ENCODE data around the gene FBRSL1.
"Not testable (repeated sequence)": the region's sequence is repeated elsewhere in the genome, so short reads cannot be mapped to it uniquely, and the experiment has no call there.

The FBRSL1 gene

DNA sequence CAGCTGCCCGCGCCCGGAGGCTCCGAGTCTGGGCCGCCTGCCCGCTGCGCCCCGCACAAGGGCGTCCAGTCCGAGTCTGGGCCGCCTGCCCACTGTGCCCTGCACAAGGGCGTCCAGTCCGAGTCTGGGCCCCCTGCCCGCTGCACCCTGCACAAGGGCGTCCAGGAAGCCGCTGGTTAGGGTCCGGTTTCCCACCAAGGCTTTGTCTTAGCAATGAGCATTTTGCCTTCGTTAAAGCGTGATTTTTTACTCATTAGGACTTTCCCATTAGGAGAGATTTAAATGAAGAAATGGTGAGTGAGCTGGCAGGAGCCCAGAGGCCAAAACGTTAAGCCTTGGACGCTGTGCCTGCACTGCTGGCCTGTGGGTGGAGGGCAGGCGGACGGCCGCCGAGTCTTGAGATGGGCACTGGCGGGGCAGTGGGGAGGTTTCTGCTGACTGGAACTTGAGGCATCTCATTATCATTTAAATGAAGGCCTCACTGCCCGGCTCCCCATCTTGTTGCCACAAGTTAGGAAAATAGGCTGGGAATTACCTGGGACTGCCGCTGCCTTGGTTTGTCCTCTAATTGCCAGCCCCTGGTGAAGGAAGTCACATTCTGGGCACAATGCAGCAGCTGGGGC, 36.0 kb downstream of the FBRSL1 start:
- DNase-seq (ENCODE audit: low read depth), result no peak

DNA sequence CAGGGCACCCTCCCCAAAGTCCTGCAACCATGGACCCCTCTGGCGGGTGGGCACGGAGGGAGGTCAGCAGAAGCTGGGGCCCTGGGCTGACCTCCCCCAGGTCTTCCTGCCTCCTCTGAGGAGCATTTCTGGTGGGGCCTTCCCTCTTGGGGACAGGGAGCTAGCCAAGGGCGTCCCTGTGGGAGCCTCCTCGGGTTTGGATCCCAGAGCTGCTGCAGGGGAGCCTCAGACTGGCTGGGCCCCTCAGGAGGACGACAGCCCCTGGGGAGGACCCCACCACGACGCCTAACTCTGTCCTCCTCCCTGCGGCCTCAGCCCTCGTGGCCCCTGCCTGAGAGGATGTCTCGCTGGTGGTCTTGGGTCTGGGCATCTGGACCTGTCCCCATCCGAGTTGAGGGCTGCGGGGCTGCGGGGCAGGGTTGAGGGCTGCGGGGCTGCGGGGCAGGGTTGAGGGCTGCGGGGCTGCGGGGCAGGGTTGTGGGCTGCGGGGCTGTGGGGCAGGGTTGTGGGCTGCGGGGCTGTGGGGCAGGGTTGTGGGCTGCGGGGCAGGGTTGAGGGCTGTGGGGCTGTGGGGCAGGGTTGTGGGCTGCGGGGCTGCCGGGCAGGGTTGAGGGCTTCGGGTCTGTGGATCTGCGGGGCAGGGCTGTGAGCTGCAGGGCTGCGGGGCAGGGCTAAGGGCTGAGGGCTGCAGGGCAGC, 37.4 kb downstream of the FBRSL1 start:
- DNase-seq (ENCODE audit: low read depth), result no peak

DNA sequence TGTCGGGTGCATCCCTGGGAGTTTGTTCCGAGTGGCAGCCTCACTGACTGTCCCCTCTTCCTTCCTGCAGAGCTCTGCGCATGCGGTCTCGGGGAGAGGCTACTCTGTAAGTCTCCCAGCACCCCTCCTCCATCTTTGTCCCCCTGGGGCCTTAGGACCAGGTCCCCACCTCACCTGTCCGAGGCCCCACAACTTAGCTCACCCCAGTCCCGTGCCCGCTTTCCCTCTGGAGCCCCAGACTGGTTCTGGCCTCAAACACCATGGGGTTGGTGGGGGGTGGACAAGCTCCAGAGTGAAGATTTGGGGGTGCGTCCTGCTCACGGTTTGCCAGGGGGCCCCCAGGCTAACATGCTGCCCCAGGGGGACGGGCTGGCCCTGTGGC, 37.9 kb downstream of the FBRSL1 start:
- no peak for DNase-seq (ENCODE audit: low read depth)

DNA sequence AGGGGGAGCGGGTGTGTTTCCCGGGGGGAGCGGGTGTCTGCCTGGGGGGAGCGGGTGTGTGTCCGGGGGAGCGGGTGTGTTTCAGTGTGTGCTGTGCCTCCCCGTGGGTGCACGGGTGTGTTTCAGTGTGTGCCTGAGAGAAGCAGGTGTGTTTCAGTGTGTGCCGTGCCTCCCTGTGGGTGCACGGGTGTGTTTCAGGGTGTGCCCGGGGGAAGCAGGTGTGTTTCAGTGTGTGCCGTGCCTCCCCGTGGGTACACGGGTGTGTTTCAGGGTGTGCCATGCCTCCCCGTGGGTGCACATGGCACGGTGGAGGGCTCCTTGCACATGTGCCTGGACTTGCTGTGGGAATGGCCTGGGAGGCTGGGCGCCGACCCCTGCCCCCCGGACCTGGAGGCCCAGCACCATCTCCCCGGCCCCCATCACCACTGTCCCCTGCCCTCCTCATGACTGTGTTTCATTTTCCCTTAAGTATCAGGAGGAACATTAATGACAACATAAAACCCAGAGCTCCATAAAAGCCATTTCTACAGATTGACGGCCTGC, 38.7 kb downstream of the FBRSL1 start:
- DNase-seq (ENCODE audit: low read depth), result no peak

DNA sequence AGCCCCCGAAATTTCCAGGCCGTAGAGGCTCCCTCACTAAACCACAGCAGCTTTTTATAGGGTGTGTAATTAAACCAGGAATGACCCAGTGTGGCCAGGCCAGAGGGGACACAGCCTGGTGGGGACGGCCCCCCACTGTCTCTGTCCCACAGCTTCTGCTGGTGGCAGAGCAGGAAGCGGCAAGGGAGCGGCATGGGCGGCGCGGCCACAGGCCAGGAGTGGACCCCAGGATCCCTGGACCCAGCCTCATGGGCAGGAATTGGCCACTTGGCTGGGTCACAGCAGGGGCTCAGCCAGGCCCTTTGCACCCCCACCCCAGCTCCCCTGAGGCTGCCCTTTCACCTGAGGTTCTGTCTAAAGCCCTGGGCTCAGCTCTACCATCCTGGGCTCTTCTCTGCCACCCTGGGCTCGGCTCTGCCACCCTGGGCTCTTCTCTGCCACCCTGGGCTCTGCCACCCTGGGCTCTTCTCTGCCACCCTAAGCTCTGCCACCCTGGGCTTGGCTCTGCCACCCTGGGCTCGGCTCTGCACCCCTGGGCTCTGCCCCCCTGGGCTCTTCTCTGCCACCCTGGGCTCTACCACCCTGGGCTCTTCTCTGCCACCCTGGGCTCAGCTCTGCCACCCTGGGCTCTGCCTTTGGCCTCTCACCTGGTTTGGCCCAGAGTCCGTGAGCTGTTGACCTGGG, 39.3 kb downstream of the FBRSL1 start:
- DNase-seq (ENCODE audit: low read depth), result no peak

DNA sequence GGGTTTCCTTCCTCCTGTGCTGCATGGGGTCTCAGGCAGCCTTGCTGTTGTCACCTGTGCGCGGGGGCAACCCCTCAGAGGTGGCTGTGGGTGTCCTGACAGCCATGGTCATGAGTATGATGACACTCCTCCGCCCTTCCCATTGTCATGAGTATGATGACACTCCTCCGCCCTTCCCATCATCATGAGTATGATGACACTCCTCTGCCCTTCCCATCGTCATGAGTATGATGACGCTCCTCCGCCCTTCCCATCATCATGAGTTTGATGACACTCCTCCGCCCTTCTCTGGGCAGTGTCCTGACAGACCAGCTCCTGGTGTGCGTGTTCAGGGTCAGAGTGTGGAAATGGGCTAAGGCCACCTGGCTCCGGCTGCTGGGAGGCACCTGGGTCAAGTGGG, 40.0 kb downstream of the FBRSL1 start:
- DNase-seq (ENCODE audit: low read depth), result no peak

DNA sequence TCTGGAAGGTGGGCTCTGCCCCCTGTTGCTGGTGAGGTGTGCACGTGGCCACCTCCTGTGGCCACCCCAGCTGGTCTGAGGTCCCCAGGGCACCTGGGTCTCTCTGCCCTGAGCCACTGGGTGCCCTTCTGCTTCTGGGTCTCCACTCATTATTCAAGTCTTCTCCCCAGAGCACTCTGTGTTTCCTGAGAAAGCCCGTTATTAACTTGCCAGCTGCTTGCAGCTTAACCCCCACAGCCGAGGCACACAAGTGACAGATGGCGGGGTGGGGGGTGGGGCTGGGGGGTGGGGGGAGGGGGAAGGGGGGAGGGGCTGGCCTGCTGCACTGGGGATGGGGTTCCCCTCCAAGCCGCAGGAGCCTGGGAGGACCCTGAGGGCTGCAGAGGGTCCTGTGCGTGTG, 40.5 kb downstream of the FBRSL1 start:
- no peak for DNase-seq (ENCODE audit: low read depth)

DNA sequence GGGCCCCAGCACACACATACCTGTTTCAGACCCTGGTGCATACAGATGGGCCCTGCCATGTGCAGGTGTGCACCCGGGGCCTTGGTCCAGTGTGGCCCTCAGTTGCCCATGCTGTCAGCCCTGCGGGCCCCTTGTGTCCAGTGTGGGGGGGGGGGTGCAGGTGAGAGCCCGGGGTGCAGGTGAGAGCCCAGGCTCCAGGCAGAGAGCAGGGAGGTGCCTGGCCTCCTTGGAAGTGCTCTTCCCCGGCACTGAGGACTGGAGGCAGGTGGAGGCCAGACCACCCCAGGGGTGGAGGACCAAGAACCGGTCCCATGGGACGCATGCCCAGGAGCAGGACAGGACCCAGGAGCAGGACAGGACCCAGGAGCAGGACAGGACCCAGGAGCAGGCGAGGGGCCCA, 40.9 kb downstream of the FBRSL1 start:
- no peak for DNase-seq (ENCODE audit: low read depth)

DNA sequence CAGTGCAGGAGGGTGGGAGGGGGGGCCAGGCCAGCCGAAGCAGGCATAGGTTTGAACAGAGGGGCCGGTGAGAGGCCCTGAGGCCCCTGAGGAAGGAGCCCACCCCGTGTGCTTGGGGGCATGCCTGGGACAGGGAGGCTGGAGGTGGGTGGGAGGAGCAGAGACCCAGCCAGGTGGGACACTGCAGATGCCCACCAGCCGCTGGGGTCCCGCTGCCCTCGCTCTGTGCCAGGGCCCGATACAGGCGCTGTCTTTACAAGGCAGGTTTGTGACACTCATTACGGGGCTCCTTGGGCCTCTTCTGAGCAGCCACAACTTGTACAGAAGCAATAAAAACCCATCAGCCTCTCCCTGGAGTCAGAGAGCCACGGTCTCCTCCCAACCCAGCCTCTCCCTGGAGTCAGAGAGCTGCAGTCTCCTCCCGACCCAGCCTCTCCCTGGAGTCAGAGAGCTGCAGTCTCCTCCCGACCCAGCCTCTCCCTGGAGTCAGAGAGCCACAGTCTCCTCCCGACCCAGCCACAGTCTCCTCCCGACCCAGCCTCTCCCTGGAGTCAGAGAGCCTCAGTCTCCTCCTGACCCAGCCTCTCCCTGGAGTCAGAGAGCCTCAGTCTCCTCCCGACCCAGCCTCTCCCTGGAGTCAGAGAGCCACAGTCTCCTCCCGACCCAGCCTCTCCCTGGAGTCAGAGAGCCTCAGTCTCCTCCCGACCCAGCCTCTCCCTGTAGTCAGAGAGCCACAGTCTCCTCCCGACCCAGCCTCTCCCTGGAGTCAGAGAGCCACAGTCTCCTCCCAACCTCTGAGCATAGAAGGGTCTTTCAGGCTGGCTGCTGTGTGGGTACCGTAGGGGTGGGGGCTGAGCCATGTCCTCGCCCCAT, 43.0 kb downstream of the FBRSL1 start:
- DNase-seq (ENCODE audit: low read depth), result not testable (repeated sequence)

DNA sequence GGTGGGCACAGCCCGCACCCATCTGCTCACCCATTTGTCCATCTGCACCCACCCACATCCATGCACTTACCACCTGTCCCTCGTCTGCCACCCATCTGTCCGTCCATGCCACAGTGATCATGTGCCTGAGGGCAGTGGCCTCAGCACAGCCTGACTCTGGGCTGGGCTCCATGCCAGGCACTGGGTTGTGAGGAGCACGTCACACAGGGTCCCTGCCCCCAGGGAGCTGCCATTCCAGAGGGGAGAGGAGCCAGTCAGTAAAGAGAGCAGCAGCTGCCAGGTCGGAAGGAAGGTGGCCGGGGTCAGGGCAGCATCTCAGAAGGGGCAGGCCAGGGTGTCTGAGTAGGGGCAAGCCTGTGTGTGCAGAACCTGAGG, 43.6 kb downstream of the FBRSL1 start:
- DNase-seq (ENCODE audit: low read depth), result no peak

DNA sequence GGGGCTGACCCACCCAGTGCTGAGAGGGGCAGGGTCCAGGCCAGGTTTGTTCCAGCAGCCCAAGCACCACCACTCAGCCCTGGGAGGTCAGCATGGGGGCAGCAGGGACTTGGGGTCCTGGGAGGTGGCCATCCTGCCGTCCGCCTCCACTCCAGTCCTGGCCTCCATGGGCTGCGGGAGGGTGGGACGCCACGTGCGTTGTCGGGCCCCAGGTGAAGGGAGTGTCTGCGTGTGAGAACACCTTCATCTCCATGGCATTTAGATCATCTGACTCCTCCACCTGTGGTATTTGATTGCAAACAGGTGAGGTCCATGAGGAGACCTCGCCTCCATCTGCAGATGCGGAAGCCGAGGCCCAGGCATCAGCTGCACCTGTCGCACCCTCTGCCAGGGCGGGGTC, 44.1 kb downstream of the FBRSL1 start:
- no peak for DNase-seq (ENCODE audit: low read depth)

DNA sequence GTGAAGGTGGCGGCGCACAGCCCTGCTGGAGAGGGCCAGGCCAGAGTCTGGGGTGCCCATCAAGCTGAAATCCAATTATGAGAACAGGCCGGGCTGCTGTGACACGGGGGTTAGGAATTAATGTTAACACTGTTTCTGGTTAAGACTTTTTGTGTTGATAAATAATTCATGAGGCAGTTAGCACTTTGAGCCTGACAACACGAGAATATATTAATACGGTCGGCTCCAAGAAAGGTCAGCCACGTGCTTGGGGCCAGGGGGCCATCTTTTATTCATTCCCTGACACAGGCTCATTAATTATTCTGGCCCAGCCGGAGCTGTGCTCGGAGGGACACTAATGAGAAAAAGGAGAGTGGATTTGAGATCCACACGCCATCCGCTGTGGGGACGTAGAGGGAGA, 45.1 kb downstream of the FBRSL1 start:
- DNase-seq (ENCODE audit: low read depth), result no peak

DNA sequence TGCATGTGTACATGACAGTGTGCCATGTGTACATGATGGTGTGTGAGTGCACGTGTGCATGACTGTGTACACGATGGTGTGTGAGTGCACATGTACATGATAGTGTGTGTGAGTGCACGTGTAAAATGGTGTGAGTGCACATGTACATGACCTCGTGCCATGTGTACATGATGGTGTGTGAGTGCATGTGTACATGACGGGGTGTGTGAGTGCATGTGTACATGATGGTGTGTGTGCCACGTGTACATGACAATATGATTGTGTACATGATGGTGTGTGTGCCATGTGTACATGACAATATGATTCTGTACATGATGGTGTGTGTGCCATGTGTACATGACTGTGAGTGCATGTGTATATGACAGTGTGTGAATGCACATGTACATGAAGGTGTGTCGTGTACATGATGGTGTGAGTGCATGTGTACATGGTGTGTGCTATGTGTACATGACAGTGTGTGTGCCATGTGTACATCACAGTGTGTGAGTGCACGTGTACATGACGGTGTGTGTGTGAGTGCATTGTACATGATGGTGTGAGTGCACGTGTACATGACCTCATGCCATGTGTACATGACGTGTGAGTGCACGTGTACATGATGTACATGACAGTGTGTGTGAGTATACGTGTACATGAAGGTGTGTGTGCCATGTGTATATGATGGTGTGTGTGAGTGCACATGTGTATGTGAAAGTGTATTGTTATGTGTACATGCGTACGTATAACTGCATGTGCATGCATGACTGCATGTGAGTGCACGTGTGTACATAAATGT, 46.3 kb downstream of the FBRSL1 start:
- no peak for DNase-seq (ENCODE audit: low read depth)

DNA sequence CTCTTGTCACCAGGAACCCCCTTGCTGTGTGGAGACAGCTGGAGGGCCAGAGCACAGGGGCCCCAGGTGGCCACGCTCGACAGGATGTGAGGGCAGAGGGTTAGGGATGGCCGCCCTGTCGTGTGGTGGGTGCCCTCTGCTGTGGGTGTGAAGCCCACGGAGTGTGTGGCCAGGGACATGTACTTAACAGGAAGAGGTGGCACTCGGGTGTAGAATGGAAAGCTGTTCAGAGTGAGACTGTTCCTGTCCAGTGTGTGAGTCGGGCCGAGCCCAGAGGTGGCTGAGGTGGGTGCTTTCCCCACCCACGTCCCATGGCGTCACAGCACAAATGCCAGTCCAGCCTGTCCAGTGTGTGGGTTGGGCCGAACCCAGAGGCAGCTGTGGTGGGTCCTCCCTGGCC, 47.1 kb downstream of the FBRSL1 start:
- no peak for DNase-seq (ENCODE audit: low read depth)

DNA sequence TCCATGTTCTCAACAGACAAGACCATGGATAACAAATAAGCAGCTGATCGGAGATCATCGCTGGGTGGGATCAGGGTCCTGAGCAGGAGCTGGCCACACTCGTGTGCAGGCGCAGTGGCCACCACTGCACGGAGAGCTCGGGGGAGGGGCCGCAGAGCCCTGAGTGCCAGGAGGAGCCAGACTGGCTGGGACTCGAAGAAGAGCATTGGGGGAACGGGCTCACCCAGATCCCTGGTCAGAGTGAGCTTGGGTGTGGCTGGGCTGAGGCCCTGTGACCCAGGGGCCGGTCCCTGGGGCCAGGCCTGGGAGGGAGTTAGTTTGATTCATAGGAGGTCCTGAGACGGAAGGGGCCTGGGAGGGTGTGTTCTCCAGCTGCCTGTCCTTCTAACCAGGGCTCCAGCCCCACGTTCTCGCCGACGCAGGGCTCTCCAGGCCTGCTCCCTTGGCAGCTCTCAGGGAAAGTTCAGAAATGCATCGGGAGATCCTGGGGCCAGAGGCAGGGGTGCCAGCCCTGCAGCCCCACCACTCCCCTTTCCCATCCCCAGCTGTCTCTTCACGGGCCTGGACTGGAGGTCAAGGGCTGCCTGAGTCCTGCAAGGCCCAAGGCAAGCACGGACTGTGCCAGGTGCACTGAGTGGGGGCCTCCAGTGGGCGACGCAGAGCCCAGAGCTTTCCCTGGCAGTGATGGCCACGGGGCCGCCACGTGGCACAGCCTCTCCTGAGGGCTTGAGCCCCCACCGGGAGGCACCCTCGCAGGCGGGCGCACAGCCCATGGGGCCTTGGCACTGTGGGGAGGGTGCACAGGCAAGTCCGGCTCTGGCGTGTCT, 48.1 kb downstream of the FBRSL1 start:
- DNase-seq (ENCODE audit: low read depth), result no peak

DNA sequence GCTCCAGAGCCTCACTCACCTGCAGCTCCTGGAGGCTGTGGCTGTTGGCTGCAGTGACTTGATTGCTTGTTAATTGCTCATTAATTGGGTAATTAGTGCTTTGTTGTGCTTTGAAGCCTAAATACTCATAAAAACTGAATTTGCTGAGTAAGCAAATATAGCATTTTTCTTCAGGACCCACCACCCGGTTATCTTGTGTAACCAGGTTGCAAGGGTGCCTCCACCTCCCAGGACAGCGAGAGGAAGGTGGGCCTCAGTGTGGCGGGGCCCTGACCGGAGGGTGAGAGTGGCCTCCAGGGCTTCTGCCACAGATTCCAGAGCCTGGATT, 48.7 kb downstream of the FBRSL1 start:
- no peak for DNase-seq (ENCODE audit: low read depth)

DNA sequence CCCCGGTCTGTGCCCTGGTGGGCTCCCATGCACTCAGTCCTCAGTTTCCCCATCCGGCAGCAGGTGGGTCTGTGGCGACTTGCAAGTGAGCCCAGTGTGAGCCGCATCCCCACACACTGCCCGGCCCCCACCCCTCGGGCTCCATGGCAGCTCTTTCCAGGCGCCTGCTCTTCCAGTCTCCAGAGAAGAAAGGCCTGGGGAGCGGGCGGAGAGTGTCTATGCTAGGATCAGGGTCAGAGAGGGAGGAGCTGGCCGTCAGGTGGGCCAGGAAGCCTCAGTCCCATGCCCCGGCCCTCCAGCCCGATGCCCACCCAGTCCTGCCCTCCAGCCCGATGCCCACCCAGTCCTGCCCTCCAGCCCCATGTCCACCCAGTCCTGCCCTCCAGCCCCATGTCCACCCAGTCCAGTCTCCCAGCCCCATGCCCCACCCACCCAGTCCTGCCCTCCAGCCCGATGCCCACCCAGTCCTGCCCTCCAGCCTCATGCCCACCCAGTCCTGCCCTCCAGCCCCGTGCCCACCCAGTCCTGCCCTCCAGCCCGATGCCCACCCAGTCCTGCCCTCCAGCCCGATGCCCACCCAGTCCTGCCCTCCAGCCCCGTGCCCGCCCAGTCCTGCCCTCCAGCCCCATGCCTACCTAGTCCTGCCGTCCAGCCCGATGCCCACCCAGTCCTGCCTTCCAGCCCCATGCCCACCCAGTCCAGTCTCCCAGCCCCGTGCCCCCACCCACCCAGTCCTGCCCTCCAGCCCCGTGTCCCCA, 49.2 kb downstream of the FBRSL1 start:
- no peak for DNase-seq (ENCODE audit: low read depth)

DNA sequence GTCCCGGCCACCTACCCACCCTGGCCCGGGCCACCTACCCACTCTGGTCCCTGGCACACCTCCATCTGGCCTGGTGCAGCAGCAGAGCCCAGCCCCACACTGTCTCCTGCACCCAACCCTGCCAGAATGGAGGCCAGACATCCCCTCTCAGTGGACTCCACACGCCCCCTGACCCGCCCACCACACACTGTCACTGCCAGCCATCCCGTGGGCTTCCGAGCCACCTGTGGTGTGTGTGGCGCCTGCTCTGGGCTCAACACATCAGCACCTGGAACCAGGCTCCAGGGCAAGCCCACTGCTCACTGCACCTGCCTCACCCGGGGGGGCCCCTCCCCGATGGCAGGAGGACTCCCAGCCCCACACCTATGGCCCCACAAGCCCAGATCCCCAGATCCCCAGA, 50.5 kb downstream of the FBRSL1 start:
- DNase-seq (ENCODE audit: low read depth), result no peak

DNA sequence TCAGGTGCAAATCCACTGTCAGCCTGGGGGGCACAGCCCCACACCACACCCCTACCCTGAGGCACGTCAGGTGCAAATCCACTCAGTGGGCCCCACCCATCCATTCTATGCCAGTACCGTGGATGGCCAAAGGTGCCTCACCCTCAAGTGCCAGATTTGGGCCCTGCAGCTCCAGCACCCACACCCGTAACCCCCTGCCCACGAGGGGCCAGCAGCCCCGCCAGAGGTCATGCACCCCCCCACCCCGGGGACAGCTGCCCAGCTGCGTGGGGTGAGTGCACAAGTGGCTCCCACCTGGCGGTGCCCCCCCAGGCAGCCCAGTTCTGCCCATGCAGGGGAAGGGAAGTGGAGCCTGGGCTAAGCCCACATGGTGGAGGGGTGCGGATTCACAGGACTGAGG, 51.2 kb downstream of the FBRSL1 start:
- no peak for DNase-seq (ENCODE audit: low read depth)

DNA sequence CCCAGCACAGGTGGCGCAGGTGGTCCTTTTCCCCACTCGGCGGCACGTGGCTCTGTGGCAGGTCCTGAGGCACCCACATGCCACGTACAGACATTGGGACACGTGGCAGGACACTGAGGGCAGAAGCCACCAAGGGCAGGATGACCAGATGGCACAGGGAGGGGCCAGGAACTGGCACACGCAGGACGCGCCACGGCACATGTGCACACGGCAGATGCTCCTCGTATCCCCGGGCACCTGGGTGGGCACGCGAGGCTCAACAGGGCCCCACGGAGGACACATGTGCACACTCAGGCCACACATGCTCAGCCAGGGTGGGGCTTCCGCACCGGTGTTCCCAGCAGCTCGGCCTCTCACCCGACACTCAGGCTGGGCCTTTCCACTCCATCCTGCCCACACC, 52.0 kb downstream of the FBRSL1 start:
- DNase-seq (ENCODE audit: low read depth), result no peak
